MV-4-11 (cell line): ENCODE data around the gene CATSPERB.
"Not testable (repeated sequence)": the region's sequence is repeated elsewhere in the genome, so short reads cannot be mapped to it uniquely, and the experiment has no call there.

Experiments used
- DNase-seq: peaks from one replicate; lab custom pipeline; 2025; lab: John Stamatoyannopoulos, UW

CATSPERB gene

GRCh38 chr14:91677687-91678086, 54.2 kb downstream of the CATSPERB start:
- DNase-seq: not testable (repeated sequence)

- no peak for DNase-seq
Observed at GRCh38 chr14:91674911-91675310, 57.0 kb downstream of the CATSPERB start.

DNA sequence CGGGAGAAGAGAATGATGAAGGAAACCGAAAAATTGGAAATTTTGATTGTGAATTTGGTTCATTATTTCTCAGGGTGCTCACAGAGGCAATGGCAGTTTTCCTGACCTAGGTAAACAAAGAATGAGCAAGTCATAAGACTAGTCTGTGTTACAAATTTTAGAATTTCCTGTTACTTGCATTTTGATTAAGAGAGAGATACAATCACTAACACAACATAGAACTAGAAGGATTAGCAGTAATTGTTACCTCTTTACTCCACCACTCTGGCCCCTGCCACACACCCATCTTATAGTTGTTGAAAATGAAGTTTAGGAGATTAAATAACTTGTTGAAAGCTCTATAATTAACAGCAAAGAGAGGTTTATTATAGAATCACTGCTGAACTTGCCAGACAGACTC, 62.0 kb downstream of the CATSPERB start:
- no peak for DNase-seq

GRCh38 chr14:91667101-91667500, 64.8 kb downstream of the CATSPERB start:
- DNase-seq: peak; percentile 48

DNA sequence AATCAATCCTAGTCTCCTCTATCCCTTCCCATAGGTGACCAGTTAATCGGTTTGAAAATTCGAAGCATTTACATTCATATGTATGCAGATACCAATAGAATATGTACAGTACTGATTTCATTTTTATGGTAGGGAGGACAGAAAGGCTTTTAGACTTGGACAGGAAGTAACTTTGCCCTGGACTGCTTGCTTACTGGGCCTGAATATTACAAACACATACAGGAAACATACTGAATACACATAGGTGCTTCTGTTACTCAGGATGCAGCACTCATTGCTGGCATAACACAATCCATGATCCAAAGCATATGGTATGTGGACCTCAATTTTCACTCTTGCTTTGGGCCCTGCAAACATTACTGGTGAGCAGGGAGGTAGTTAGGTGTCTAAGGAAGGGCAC, 71.1 kb downstream of the CATSPERB start:
- DNase-seq: no peak

GRCh38 chr14:91654836-91655235, 77.0 kb downstream of the CATSPERB start:
- DNase-seq: no peak

- no peak for DNase-seq
Observed at GRCh38 chr14:91653451-91653850, 78.4 kb downstream of the CATSPERB start.

GRCh38 chr14:91649930-91650329, 82.0 kb downstream of the CATSPERB start:
- DNase-seq: peak; percentile 11

GRCh38 chr14:91647856-91648255, 84.0 kb downstream of the CATSPERB start:
- DNase-seq: peak; percentile 48

- no peak for DNase-seq
Observed at GRCh38 chr14:91636604-91637003, 95.3 kb downstream of the CATSPERB start.

DNA sequence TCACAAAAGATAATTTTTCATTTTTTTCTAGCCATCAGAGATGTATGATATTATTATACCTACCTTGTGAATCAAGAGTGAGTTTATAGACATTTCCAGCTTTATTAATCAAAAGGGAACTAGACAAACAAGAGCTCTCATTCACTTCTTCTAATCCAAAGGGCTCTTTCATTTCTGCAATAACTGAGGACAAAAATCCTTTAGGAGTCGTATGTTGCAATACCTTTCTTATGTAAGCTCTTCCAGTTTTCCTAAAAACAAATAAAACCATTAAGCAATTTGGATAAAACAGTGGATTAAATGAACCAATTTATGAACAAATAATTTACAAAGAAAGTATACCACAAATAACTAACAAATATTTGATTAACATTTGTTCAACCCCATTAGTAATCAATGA, 107.1 kb downstream of the CATSPERB start:
- DNase-seq: no peak

- no peak for DNase-seq
Observed at GRCh38 chr14:91614187-91614586, 117.7 kb downstream of the CATSPERB start.

- no peak for DNase-seq
Observed at GRCh38 chr14:91613459-91614112, 118.3 kb downstream of the CATSPERB start.

- no peak for DNase-seq
Observed at GRCh38 chr14:91611528-91611927, 120.4 kb downstream of the CATSPERB start.

DNA sequence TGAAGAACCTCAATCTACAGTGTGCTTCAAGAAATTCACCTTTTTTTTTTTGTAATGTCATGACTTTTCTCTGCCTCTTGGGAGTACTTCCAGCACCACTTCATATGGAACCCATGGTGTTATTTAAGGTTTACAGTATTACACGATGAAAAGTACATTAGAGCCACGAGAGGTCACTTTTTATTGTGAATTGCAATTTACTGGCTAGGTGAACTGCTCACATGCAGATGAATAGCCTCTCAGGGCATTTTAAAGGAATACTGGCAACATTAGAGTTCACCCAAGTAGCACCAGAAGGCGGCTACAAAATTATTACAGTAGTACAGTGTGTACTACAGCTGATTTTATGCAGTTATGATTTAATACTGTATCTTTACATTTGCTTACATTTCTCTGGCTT, 122.7 kb downstream of the CATSPERB start:
- no peak for DNase-seq

DNA sequence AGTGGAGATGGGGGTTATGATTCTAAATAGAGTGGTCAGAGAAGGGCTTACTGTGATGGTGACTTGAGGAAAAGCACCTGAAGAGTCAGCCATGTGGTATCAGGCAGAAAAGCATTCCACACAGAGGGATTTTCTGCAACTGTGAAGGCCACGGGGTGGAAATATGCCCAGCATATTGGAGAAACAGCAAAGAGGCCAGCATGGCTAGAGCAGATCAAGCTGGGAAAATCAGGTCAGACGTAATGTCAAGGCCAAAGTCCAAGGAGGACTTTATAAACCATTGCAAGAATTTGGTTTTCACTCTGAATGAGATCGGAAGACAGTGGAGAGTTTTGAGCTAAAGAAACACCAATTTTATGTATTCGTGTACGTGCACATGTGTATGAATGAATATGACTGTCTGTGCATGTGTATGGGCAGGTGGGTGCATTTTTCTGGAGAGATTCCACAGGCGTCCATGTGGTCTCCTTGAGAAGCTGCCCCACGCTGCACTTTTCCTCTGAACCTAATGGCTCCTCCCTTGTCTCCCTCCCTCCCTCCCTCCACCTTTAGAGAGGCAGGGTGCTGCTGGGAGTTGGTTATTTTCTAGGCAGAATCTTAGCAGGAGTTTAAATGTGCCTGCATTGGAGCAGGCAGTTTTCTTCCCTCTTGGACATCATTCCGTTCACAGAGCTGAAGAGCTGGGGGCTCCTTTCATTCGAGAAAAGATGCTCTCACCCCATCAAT, 124.4 kb downstream of the CATSPERB start:
- DNase-seq: no peak

DNA sequence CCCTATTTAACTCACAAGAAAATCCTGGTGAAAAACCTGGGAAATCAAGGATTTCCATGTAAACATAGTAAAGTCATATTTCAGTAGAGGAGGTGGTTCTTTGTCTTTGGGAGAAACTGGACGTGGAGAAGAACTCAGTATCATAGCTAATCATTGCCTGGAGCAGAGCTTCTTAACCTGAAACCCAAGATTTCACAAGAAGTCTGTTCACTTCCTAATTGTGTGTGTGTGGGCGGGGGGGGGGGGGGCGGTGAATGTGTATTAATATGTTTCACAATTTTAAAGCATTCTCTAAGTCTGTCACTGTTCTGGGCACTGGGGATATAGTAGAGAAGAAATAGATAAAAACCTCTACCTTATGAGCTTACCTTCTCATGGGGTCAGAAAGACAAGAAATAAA, 125.0 kb downstream of the CATSPERB start:
- peak; percentile 60 for DNase-seq

DNA sequence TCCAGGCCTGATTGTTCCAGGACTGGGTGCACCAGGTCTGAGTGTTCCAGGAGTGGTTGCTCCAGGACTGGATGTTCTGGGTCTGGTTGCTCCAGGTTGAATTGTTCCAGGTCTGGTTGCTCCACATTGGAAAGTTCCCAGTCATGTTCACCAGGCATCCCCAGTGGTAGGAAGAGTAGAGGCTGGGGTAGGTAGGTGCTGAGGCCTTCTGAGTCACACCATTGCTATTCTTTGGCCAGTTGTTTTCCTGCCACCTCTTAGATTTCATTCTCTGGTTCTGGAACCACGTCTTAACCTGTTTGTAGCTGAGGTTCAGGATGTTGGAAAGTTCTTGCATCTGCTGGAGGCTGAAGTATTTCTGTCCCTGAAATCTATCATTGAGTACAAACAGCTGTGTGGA, 127.3 kb downstream of the CATSPERB start:
- not testable (repeated sequence) for DNase-seq

DNA sequence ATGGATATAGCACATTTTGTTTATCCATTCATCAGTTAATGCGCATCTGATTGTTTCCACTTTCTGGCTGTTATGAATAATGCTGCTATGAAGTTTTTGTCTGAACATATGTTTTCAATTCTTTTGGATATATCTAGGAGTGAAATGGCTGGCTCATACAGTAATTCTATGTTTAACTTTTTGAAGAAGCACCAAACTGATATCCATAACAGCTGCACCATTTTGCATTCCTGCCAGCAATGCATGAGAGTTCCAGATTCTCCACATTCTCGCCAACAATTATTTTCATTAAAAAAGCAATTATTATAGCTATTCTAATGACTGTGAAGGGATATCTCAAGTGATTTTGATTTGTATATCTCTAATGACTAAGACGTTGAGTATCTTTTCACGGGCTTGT, 131.9 kb downstream of the CATSPERB start:
- no peak for DNase-seq

- no peak for DNase-seq
Observed at GRCh38 chr14:91595736-91596135, 136.2 kb downstream of the CATSPERB start.

DNA sequence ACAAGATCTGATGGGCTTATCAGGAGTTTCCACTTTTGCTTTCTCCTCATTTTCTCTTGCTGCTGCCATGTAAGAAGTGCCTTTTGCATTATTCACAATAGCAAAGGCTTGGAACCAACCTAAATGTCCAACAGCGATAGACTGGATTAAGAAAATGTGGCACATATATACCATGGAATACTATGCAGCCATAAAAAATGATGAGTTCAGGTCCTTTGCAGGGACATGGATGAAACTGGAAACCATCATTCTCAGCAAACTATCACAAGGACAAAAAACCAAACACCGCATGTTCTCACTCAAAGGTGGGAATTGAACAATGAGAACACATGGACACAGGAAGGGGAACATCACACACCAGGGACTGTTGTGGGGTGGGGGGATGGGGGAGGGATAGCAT, 137.9 kb downstream of the CATSPERB start:
- DNase-seq: not testable (repeated sequence)

DNA sequence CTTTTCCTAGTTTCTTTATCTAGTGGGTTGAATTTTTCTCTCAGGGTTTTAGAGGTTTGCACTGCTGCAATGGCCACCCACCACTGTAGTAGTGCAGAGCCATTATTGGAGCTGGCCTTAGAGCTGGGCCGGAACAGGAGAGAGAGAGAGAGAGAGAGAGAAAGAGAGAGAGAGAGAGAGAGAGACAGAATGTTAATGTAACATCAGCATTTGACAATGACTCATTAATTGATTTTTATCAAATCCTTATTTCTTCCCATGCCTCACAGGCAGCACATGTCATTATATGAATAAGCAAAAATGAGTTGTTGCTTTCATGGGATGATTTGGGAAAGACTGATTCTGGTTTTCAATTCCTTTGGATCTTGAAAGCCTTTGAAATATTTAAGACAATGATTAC, 145.5 kb downstream of the CATSPERB start:
- DNase-seq: no peak

DNA sequence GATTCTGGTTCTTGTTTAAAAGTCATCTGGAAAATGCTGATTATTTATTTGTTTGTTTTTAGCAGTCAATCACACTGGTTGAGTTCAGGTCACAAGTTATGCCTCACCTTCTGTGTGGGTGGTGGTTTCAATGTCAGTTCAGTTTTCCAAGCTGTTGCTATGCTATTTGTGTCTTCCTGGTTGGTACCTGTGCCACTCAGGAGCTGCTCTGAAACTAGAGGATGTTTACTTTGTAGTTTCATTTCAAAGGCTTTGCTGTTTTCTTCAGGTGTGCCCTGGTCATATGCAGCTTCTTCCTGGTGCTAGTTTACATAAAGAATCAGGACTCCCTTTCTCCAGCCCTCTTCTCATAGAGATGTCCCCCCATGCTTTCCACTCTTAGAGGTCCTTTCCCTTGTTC, 146.0 kb downstream of the CATSPERB start:
- no peak for DNase-seq

DNA sequence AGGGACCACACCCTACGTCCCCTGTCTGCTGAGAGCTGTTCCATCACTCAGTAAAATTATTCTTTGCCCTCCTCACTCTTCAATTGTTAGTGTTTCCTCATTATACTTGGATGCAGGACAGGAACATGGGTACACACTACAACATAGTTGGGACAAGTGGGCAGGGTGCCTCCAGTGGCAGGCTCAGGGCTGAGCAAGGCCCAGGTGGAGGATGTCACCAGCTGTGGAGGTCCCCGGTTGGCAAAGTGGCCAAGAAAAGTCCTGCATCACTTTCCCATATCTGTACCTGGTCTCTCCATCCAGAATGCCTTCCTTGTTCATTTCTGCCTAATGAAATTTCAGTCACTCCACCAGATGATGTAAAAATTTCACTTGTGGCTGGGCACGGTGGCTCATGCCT, 149.1 kb downstream of the CATSPERB start:
- no peak for DNase-seq
